ENCODE results near the gene VPS4A. TPM values are rescaled to one million over a fixed set of nuclear protein-coding genes. Genes with fewer than 3 reads are reported as not detected.

The VPS4A gene
- total RNA-seq, 1 experiment from 2014 or later = 23.9 TPM

DNA sequence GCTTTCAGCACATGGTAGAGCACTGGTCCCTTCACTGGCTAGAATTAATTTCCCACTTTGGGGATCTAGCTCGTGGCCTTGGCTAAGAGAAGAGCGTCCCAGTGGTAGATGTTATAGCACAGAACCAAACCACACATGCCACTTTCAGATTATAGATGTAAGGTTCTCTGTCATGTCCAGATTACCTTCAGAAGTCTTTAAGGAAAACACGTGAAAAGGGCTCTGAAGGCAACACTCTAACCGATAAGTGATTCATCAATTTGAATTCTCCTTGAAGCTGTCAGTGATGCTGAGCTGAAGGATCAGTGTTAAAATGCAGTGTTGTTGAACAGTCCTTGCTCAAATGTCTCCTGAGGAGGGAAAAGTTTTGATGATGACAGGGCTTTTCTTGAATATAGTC lies 43.5 kb upstream of the VPS4A start:
- Histone ChIP-seq H3K27me3 (ENCODE audit: control insufficient read depth, insufficient read depth, low read length) (no peaks in the 10 kb centered on the region), H3K36me3 (ENCODE audit: control insufficient read depth, insufficient read depth, low read length) (no peaks in the 10 kb centered on the region; the same call in 1 of the 2 replicates), H3K4me3 (ENCODE audit: low read depth in 2 of 2, low read length in 2 of 2) (no peak overlapping the region), H3K9me3 (ENCODE audit: control insufficient read depth, insufficient read depth, low read depth, low read length) (no peaks in the 10 kb centered on the region), H3K27ac (ENCODE audit: low read length) (no peak overlapping the region), H3K4me1 (ENCODE audit: control insufficient read depth, insufficient read depth, low read length) (no peaks in the 10 kb centered on the region)
- ChIA-PET CTCF (no interaction called here), POLR2A (no interaction called here)
- ATAC-seq = no peak
- TF ChIP-seq SIN3A (IDR thresholded peaks at IDR 0.05; ENCODE audit: borderline replicate concordance, insufficient read depth, low read depth, low read length) = no peak
- no peak for TF ChIP-seq REST (IDR thresholded peaks at IDR 0.05; ENCODE audit: insufficient read depth in 1 of 2, low read depth in 2 of 2, low read length in 1 of 2)
- TF ChIP-seq, protein P1, sequence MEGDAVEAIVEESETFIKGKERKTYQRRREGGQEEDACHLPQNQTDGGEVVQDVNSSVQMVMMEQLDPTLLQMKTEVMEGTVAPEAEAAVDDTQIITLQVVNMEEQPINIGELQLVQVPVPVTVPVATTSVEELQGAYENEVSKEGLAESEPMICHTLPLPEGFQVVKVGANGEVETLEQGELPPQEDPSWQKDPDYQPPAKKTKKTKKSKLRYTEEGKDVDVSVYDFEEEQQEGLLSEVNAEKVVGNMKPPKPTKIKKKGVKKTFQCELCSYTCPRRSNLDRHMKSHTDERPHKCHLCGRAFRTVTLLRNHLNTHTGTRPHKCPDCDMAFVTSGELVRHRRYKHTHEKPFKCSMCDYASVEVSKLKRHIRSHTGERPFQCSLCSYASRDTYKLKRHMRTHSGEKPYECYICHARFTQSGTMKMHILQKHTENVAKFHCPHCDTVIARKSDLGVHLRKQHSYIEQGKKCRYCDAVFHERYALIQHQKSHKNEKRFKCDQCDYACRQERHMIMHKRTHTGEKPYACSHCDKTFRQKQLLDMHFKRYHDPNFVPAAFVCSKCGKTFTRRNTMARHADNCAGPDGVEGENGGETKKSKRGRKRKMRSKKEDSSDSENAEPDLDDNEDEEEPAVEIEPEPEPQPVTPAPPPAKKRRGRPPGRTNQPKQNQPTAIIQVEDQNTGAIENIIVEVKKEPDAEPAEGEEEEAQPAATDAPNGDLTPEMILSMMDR (IDR thresholded peaks at IDR 0.05) = no peak
- no peak for TF ChIP-seq TCF7L2 (IDR thresholded peaks at IDR 0.05; ENCODE audit: low read depth, low read length)
- TF ChIP-seq POLR2AphosphoS5 (IDR thresholded peaks at IDR 0.05; ENCODE audit: low read depth, low read length) = no peak
- BruUV-seq (replicated peaks) = no TSS peak
- in situ Hi-C loops (cut with HindIII; ENCODE audit: low pct_unique_long_range_greater_than_20kb, low sequenced_read_pairs) (no loop called here), intact Hi-C loops (cut with micrococcal nuclease; ENCODE audit: unreplicated experiment) (no loop called here)
- no peak for DNase-seq (ENCODE audit: low read depth, low spot score)

DNA sequence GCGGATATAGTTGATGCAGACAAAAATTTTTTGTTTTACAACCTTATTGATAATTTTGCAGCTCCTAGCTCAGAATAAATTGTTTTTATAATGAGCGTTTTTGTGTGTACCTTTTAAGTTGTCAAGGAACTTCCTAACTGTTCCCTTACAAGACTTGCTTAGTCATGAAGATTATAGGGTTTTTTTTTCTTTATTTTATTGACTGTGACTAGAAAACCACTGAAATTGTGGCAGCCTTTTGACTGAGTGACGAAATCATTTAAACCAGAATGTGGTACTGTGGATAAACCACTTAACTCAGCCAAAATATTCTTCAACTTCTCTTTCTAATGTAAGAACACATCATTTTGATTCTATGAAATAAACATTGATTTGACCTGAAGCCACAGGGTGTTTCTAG lies 40.8 kb upstream of the VPS4A start:
- no peaks in the 10 kb centered on the region for H3K9me3 ChIP-seq (ENCODE audit: control insufficient read depth, insufficient read depth, low read depth, low read length)
- H3K4me1 ChIP-seq (ENCODE audit: control insufficient read depth, insufficient read depth, low read length) = no peaks in the 10 kb centered on the region
- intact Hi-C loops (cut with micrococcal nuclease; ENCODE audit: unreplicated experiment) (no loop called here), in situ Hi-C loops (cut with HindIII; ENCODE audit: low pct_unique_long_range_greater_than_20kb, low sequenced_read_pairs) (no loop called here)
- H3K4me3 ChIP-seq (ENCODE audit: low read depth in 2 of 2, low read length in 2 of 2) = no peak overlapping the region
- TF ChIP-seq TCF7L2 (IDR thresholded peaks at IDR 0.05; ENCODE audit: low read depth, low read length) = no peak
- TF ChIP-seq SIN3A (IDR thresholded peaks at IDR 0.05; ENCODE audit: borderline replicate concordance, insufficient read depth, low read depth, low read length) = no peak
- TF ChIP-seq, protein P1 (IDR thresholded peaks at IDR 0.05) = no peak
- no peak for TF ChIP-seq POLR2AphosphoS5 (IDR thresholded peaks at IDR 0.05; ENCODE audit: low read depth, low read length)
- TF ChIP-seq REST (IDR thresholded peaks at IDR 0.05; ENCODE audit: insufficient read depth in 1 of 2, low read depth in 2 of 2, low read length in 1 of 2) = no peak
- DNase-seq (ENCODE audit: low read depth, low spot score) (no peak), ATAC-seq (no peak)
- no peaks in the 10 kb centered on the region for H3K27me3 ChIP-seq (ENCODE audit: control insufficient read depth, insufficient read depth, low read length)
- ChIA-PET POLR2A (no interaction called here), CTCF (no interaction called here)
- H3K27ac ChIP-seq (ENCODE audit: low read length) = no peak overlapping the region
- H3K36me3 ChIP-seq (ENCODE audit: control insufficient read depth, insufficient read depth, low read length) = no peaks in the 10 kb centered on the region; the same call in 1 of the 2 replicates
- BruUV-seq (replicated peaks) = no TSS peak
